ENCODE results near the gene CARMIL1.
"Not testable (repeated sequence)": the region's sequence is repeated elsewhere in the genome, so short reads cannot be mapped to it uniquely, and the experiment has no call there.

Gene CARMIL1

GRCh38 chr6:25441663-25442270 lies 162.6 kb downstream of the CARMIL1 start:
- no peak for DNase-seq (ENCODE audit: low read depth, low spot score)

DNA sequence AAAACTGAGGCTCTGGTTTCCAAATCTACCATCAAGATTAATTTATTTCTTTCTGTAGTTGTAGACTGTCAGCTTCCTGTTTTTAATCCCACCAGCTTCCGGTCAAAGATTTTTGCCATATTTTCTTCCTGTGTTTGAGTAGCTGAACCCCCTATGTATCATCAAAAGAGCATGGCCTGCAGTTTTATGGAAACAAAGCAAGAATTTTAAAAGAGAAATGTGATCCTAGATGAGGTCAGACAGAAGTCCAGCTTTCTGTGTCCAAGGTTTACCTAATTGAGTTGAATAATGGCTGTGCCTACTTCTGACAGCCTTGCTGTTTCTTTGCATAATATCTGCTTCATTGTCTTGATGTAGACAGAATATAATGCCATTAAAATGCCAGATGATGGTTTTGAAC lies 163.7 kb downstream of the CARMIL1 start:
- DNase-seq (ENCODE audit: low read depth, low spot score) = no peak

GRCh38 chr6:25444521-25444920 lies 165.3 kb downstream of the CARMIL1 start:
- DNase-seq (ENCODE audit: low read depth, low spot score) = not testable (repeated sequence)

DNA sequence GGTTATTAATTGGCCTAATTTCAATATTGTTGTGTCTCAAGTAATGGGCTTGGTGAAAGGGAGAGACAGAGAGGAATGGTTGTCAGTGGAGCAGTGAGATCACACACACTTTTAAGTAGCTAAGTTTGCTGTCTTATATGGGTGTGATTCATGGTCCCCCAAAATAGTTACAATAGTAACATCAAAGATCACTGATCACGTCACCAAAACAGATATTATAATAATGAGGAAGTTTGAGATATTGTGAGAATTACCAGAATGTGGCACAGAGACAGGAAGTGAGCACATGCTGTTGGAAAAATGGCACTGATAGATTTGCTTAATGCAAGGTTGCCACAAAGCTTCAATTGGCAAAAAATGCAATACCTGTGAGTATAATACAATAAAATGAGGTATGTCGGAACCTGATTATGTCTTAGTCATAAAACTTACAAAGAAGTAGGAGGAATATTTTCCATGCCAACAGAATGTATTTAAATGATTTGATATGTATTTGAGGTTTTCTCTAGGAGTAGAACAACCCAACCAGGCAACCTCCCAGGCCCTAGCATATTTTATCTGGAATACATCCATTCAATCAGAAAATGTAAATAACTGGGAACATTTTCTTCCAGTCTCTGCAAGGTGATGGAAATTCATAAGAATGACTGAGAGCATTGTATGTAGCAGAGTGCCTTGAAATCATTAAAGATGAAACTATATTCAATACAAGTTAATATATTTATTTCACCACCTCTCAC lies 167.8 kb downstream of the CARMIL1 start:
- no peak for DNase-seq (ENCODE audit: low read depth, low spot score)

GRCh38 chr6:25447570-25447929 lies 168.4 kb downstream of the CARMIL1 start:
- no peak for DNase-seq (ENCODE audit: low read depth, low spot score)

DNA sequence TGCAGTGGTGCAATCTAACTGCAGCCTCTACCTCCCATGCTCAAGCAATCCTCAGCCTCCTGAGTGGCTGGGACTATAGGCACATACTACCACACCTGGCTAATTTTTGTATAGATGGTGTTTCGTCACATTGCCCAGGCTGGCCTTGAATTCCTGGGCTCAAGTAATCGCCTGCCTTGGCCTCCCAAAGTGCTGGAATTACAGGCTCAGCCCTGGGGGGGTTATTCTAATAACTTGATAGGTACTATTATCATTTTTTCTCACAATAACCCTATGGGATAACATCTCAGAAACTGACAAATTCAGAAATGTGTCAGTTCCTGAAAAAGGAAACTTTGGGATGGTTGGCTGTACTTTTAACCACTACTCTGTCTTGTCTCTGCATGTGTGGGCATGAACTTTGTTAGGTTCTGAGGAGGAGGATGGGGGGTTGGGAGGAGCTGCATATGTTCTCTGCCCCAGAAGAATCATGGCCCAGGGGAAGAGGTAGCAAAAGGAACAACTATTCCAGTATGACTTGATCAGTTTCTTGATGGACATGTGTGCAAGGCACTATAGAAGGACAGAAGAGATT lies 169.9 kb downstream of the CARMIL1 start:
- DNase-seq (ENCODE audit: low read depth, low spot score) = no peak

- no peak for DNase-seq (ENCODE audit: low read depth, low spot score)
These were observed 170.6 kb downstream of the CARMIL1 start for GRCh38 chr6:25449774-25450173.

DNA sequence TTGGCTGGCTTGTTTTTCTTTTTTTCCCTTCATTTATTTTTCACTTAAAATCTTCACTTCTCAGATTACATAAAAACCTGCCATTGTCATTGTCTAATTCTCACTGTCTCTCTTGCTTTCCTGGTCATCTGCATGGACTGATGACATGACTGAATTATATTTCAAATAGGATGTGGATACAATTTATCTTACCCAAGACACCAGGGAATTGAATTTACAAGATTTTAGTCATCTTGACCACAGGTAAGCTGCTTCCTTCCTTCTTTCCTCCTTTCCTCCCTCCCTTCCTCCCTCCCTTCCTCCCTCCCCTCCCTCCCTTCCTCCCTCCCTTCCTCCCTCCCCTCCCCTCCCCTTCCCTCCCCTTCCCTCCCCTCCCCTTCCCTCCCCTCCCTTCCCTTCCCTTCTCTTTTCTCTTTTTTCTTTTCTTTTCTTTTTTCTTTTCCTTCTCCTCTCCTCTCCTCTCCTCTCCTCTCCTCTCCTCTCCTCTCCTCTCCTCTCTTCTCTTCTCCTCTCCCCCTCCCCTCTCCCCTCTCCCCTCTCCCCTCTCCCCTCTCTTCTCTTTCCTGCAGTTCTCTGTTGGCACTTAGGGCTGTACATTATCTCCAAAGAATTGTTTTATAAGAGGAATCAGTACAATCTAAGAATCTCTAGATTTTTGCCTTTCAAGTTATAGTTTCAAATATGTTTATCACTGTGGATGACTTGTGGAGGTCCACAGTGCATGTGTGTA lies 171.5 kb downstream of the CARMIL1 start:
- no peak for DNase-seq (ENCODE audit: low read depth, low spot score)

GRCh38 chr6:25452031-25452430 lies 172.9 kb downstream of the CARMIL1 start:
- DNase-seq (ENCODE audit: low read depth, low spot score) = no peak

DNA sequence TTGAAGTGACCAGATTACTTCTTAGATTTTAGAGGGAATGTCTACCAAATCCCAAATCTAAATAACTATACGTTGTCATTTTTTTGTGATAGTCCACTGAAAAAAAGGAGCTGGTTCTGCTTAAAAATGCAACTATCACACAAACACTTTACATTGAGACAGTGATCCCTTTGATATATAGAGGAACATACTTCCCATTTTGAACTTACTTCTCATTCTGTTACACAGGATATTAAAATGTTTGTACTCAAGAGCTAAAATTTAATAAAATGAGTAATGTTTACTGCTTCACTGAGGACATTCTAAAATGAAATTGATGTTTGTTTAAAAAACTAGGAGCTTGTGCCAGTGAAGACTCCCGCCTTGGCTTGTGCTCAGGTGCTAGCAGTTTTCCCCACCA lies 174.1 kb downstream of the CARMIL1 start:
- DNase-seq (ENCODE audit: low read depth, low spot score) = no peak

- no peak for DNase-seq (ENCODE audit: low read depth, low spot score)
These were observed 175.0 kb downstream of the CARMIL1 start for GRCh38 chr6:25454136-25454535.

DNA sequence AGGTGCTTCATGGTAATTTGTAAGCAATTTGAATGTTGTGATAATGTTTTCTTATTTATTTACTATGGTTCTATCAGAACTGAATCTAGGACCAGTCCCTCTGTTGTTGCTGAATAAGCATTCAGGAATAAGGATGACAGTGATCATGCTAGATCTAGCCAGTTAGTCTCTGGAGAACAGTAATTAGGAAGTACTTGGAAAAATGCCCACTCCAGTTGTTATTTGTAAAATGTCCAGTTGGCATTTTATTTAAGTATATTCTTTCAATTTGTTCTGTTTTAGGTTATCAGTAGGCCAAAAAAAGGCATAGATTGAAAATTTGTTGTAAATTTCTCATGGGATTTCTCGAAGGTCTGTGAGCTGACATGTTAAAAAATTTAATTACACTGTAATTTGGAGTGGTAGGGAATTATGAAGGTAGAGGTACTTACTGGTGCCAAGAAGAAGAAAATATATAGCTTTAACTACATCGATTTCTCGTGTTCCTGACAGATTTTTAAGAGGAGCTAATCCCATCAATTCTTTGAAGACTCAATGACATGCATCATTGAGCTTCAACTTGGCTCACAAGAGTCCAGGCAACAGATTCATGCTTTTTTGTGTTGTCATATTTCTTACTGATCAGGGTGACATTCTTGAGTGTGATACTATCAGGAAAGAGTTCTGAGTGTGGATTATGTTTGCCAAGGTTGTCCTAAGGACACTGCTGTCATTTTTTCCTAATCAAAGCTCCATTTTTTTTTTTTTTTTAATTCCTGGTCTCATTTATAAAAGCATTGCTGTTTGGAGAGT lies 177.3 kb downstream of the CARMIL1 start:
- DNase-seq (ENCODE audit: low read depth, low spot score) = no peak

DNA sequence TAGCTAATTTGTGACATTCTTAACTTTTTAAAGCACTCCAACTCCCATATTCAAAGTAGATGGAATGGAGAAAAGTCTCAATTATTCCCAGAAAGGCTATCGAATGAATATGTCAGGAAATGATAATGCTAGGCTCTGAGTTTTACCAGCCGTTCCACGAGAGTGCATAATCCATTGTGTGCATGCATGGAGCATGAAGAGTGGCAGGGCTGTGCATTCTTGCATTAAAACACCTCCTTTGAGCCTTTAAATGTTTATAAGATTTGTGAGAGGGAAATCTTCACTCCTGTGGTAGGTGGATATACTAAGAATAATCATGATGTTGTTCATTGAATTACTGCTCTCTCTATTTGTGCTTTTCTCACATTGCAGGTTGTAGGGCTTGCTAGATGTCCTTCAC lies 178.3 kb downstream of the CARMIL1 start:
- no peak for DNase-seq (ENCODE audit: low read depth, low spot score)

DNA sequence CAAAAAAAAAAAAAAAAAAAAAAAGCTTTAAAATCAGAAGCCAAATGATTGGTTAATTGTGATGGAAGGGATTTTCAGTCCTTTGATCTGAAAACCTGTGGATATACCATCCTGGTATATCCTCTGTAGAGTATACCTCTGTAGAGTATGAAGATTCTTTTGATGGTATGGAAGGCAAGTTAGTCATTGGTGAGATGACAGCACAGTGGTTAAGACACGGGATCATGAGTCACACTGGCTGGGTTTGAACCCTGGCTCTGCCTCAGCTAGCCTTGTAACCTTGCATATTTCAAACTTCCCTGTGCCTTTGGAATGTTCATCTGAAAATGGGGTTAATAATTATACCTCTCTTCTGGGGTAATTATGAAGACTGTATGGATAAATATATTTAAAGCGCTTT lies 179.3 kb downstream of the CARMIL1 start:
- DNase-seq (ENCODE audit: low read depth, low spot score) = no peak

GRCh38 chr6:25462235-25462897 lies 183.2 kb downstream of the CARMIL1 start:
- DNase-seq (ENCODE audit: low read depth, low spot score) = no peak

DNA sequence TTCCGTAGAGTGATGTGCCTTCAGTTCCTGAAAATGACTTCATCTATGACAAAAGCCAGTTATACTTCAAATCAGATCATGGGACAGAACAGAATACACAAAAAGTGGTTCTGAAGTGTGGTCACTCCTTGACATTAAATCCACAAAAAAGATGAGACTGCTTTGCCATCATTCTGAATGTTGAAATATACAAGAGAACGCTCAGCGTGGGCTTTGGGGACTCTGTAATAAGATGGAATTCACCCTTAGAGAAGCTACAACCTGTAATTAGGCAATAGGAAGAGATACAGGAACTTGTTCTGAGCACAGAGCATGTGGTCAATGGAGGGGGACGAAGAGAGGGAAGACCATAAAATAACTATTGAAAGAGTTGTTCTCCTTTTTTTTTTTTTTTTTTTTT lies 184.3 kb downstream of the CARMIL1 start:
- DNase-seq (ENCODE audit: low read depth, low spot score) = no peak

- DNase-seq (ENCODE audit: low read depth, low spot score) = no peak
These were observed 185.1 kb downstream of the CARMIL1 start for GRCh38 chr6:25464225-25464624.

DNA sequence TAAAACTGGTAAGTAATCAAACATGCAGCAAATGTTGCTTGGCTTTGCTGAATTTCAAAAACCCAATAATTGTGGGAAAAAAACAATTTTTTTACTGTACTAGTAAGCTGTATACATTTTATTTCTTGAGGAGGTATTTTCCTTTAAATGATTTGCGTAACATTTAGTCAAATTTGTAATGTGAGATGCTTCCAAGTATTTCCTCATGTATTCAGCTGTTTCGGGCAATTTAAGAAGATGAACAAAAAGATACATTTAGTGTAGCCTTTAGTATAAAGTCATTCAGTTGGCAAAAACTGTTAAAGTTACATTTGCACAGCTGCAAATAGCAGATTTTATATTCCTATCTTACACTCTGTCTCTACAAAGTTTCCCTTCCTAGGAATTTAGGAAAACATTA lies 186.8 kb downstream of the CARMIL1 start:
- no peak for DNase-seq (ENCODE audit: low read depth, low spot score)

DNA sequence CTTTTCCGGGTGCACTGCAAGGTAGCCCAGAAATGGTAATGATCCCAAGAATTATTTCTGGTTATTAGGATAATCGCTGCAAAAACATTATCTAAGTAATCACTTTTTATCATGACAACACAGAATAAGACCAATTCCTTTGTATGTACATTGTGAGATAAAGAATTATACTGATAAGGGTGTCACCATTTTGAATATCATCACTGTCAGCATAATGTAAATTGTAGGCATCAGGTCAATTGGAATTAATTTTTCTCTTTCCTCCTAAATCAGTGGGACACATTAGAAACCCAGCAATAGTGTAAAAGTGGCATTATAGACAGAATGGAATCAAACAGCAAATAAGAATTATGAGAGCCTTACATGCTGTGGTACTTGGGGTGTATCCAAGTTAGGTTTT lies 189.7 kb downstream of the CARMIL1 start:
- DNase-seq (ENCODE audit: low read depth, low spot score) = no peak

GRCh38 chr6:25469797-25470388 lies 190.7 kb downstream of the CARMIL1 start:
- no peak for DNase-seq (ENCODE audit: low read depth, low spot score)

- DNase-seq (ENCODE audit: low read depth, low spot score) = no peak
These were observed 193.1 kb downstream of the CARMIL1 start for GRCh38 chr6:25472306-25472705.

All from activated naive CD8-positive, alpha-beta T cell treated with anti-CD3 and anti-CD28 coated beads, Interleukin-2, amount 50 U/mL, for 16 hours (primary cell).